HG03135 (cell line): ENCODE measurements around the gene RIN2.

Experiments
- ATAC-seq: cut with Tn5 transposase; IDR thresholded peaks from one replicate; pipeline ENCODE4 v1.9.1; 2021; ENCODE audit warnings: mild to moderate bottlenecking, moderate library complexity; ENCODE audit not compliant: unreplicated experiment

RIN2 gene, protein sequence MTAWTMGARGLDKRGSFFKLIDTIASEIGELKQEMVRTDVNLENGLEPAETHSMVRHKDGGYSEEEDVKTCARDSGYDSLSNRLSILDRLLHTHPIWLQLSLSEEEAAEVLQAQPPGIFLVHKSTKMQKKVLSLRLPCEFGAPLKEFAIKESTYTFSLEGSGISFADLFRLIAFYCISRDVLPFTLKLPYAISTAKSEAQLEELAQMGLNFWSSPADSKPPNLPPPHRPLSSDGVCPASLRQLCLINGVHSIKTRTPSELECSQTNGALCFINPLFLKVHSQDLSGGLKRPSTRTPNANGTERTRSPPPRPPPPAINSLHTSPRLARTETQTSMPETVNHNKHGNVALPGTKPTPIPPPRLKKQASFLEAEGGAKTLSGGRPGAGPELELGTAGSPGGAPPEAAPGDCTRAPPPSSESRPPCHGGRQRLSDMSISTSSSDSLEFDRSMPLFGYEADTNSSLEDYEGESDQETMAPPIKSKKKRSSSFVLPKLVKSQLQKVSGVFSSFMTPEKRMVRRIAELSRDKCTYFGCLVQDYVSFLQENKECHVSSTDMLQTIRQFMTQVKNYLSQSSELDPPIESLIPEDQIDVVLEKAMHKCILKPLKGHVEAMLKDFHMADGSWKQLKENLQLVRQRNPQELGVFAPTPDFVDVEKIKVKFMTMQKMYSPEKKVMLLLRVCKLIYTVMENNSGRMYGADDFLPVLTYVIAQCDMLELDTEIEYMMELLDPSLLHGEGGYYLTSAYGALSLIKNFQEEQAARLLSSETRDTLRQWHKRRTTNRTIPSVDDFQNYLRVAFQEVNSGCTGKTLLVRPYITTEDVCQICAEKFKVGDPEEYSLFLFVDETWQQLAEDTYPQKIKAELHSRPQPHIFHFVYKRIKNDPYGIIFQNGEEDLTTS

DNA sequence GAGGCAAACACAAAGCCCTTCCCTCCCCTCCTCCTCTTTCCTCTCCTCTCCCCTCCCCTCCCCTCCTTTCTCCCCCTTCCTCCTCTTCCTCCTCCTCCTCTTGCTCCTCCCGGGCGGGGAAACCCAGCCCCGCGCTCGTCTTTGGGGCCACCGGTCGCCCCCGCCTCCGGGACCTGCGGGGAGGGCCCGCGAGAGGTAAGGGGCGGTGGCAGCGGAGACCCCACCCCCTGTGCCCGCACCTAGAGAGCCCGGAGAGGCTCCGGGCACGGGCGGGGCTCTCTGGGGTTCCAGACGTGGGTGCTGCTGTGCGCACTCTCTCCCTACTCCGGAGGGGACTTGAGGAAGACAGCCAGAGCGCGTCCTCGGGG, at the start of gene RIN2:
TSS of gene RIN2 (plus strand) at position 126 of the 368 bp plus-strand sequence. CDS start 131,344 bp downstream, outside the sequence.
- ATAC-seq = no peak

DNA sequence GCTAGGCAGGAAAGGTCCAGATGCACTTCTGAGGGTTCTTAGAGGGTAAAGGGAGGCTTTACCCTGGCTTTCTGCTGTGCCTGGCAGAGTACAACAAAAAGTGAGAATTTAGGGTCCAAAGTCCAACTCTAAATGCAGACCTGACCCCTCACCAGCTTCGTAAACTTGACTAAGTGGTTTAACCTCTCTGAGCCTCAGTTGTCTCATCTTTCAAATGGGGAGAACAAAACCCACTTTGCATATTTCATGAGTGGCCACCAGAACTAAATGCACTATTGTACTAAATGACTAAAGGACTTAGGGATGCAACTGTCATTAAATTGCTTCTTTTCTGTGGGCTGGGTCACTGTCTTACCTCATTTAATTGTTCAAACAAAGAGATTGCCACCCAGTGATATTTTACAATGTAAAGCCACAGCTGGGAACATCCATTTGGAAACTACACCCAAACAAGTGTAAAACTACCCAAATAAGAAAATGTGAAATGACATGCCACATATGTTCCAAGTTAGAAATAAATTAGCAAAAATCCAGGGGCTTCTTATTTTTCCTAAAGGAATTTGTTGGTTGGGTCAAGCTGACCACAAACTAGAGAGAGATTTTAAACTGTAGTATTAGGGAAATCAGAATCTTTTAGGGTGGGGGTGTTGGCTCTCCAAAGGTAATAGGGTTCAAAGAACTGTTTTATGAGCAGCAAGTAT, 48.3 kb upstream of the RIN2 start:
- no peak for ATAC-seq

DNA sequence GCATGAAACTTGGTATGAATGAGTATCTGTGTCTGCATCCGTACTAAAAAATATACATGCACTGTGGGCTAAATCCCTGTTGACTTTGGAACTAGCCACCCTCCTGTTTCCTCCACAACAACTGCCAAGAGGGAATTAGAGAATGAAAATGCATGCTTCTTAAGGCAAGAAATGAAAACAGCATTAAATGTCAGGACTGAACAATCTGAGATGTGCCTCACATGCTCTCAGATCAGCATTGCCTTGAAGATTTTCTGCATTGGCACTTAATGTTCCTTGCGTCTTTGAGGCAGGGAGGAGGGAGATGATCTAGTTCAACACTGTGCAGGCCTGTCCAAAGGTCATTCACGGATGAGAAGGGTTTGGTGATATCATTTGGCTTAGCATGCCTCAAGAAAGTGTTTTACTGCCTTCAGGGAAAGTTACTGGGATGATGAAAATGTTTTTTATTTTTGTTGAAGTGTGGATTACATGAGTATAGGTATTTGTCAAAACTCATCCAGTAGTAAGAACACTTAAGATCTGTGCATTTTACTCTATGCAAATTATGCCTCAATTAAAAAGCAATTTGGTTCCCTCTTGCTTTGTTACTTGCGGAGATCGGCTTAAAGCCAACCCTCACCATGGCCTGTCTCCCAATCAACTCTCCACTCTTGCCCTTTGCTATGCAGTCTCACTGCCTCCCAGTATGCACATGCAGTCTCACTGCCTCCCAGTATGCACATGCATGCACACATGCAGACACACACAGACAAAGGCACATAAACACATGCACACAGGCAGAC, 47.5 kb upstream of the RIN2 start:
- no peak for ATAC-seq

DNA sequence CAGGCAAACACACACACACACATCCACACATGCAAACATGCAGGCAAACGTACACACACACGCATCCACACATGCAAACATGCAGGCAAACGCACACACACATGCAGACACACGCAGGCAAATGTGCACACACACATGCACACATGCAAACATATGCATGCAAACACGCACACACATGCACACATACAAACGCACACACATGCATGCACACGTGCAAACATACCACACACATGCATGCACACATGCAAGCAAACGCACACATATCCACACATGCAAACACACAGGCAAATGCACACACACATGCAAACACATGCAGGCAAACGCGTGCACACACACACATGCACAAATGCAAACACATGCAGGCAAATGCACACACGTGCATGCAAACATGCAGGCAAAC, 46.9 kb upstream of the RIN2 start:
- ATAC-seq = no peak

DNA sequence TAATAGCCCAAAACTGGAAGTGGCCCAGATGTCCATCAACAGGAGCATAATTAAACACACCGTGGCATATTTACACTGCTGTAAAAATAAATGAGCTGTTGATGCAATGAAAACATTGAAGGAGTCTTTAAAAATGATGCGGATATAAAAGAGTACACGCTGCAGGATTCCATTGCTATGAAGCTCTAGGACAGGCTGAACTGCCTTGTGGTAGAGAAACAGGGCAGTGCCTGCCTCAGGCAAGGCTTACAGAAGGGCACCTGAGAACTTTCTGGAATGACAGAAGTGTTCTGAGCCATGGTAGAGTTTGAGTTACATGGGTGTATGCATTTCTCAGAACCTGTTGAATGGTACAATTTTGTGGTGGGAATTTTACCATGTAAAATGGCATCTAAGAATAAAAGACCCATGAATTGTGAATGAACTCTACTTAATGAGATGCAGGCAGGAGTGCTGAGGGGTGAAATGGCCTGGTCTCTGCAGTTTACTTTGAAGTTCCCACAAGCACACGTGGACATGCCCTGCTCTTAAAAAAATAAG, 45.3 kb upstream of the RIN2 start:
- no peak for ATAC-seq

DNA sequence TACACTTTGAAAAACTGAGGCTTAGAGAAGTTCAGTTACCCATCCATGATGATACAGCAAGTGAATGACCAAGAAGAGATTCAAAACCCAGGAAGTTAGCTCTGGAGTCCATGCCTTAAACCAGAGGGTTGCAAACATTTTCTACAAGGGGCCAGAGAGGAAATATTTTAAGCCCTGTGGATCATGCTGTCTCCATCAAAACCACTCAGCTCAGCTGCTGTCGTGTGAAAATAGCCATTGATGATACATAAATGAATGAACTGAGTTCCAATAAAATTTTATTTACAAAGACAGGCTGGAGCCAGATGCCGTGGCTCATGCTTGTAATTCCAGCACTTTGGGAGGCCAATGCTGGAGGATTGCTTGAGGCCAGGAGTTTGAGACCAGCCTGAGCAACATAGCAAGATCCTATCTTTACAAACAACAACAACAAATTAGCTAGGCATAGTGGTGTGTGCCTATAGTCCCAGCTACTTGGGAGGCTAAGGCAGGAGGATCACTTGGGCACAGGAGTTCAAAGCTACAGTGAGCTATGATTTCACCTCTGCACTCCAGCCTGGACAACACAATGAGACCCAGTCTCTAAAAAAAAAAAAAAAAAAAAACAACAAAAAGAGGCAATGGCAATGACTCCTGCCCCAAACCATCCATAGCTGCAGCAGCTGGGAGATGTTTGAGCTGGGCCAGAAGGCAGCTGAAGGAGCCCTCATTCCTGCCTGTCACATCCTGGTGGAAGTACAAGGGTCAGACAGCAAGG, 44.1 kb upstream of the RIN2 start:
- ATAC-seq = no peak

DNA sequence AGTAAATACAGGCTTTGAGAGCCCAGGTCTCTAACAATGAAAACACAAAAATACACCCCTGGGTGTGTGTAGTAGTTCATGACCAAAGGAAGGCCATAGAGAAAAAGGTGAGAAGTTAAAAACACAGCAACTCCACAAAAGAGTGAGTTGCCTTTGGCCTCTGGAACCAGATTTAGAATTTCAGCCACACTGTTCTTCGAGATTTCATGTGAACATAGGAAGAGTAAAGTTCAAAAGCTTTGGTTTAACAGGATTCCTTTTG, 43.5 kb upstream of the RIN2 start:
- ATAC-seq = no peak

DNA sequence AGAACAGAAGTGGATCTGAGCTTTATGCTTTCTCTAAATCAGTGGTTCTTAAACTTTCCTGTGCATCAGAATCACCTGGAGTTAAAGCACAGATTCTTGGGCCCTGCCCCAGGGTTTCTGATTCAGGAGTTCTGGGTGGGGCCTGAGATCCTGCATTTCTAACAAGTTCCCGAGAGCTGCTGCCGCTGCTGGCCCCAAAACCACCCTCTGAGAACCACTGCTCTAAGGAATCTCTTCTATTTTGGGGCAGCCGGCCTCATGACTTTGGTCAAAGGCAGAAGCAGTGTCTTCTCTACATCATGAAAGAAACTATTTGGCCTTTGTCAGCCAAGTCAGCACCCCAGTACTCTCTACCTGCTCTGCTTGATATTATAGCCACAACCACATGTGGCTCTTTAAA, 42.1 kb upstream of the RIN2 start:
- no peak for ATAC-seq

DNA sequence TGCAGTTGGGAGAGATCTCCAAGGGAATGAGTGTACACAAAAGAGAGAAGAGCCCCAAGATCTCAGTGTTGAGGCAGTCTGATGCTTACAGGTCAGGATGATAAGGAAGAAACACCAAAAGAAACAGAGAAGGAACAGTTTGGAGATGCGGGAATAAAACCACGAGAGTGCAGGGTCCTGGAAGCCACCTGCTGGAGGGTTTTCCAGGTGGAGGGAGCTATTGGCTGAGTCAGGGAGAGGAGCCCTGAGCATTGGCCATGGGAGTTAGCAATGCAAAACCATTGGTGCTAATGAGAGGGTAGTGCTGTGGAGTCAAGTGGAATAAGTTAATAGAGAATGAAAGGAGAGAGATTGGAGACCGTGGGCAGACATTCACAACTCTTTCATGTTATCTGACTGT, 39.2 kb upstream of the RIN2 start:
- no peak for ATAC-seq

DNA sequence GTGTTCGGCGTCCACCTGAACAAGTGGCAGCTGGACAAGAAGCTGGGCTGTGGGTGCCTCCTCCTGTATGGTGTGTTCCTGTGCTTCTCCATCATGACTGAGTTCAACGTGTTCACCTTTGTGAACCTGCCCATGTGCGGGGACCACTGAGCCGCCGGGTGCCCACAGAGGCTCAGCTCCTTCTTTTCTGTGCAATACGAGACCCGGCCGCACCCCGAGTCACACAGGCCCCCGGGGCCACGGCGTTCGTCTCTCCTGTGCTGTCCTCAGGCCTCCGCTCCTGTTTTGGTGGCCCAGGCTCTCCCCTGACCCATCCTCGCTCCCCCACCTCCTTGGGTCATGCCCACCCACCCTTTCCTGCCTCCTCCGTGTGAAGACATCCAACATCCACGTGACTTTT, 37.1 kb upstream of the RIN2 start:
- no peak for ATAC-seq

DNA sequence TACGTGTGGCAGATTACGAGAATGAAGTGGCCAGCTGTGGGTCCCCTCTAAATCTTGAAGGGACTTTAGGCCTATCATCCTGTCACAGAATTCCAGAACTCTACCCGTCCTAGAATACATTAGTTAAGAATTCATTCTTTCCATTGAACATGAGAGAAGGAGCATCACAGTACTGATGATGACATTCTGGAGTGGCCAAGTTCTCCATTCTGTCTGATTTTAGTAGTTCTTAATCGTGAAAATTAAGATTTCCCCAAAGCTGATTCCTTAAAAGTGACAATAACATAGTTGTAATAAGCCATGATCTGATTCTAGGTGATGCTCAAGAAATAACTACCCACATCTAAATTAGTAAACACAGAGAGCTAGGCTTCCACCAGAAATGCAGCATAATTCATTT, 35.0 kb upstream of the RIN2 start:
- no peak for ATAC-seq

DNA sequence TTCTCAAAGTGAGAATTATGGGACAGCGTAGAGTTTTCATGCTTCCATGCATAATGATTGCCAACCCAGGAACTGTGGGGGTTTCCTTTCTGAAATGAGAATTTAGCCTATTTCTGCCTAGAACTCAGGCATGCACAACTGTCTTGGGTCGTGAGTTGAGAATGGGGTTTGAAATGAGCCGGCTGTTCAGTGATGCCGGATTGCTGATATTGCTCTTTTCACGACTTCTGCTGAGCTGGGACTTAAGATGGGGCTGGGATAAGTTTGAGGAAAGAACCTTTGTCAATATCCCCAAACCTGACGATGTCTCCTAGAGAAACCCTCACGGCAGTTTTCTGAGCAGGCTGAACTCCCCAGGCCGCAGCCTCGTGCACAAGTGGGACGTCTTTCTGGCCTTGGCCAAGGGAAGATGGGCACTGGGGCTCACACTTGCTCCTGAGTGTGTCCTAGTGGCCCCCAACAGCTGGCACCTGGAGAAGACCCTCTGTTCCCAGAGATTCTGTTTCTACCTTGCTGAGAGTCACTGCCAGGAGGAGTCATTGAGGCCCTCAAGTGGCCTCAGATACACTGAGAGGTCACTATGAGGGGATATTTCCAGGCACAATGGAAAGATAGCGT, 34.1 kb upstream of the RIN2 start:
- ATAC-seq = no peak

DNA sequence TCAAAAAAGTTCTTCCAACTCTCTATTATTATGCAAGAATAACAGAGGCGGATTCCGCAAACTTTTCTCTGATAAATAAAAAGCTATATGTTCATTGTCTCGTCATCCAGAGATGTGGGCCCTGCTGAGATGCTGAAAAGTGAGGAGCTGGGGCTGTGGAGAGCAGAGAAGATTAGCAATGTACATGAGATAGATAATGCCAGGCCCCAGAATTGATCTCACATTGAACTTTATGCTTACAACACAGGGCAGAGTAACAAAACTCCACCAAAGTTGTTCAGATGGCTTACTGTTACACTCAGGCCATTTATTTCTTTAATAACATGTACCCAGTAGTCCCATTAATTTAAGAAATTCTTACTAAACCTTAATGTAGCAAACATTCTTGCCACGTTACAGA, 32.7 kb upstream of the RIN2 start:
- no peak for ATAC-seq

DNA sequence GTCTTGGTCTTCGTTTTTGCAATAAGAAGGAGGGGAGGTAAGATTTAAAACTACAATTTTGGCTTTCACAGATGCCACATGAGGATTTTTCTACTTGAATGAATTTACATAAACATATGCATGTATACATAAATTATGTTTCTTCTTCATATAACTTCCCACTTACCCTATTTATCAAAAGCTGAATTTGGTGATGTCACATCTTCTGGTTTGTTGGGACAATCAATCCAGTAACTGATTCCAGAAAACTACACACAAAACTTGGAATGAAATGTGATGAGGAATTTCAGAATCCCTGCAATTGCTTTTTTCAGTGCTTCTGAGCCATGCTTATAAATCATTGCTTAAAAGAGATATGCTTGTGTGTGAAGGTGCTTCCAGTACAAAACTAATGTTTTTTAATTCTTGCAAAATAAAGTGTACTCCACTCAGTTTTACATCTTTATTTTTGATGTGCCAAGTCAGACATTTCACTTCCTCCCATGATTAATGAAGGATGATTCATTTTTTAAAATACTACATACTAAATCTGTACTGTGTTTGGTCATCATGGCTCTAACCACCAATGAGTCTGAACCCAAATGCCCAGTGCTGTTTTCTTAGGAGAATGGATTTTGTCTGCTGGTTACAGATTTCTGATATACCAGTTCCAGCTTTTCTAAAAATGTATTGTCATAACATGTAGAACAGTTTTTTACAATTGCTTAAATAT, 32.1 kb upstream of the RIN2 start:
- ATAC-seq = no peak

DNA sequence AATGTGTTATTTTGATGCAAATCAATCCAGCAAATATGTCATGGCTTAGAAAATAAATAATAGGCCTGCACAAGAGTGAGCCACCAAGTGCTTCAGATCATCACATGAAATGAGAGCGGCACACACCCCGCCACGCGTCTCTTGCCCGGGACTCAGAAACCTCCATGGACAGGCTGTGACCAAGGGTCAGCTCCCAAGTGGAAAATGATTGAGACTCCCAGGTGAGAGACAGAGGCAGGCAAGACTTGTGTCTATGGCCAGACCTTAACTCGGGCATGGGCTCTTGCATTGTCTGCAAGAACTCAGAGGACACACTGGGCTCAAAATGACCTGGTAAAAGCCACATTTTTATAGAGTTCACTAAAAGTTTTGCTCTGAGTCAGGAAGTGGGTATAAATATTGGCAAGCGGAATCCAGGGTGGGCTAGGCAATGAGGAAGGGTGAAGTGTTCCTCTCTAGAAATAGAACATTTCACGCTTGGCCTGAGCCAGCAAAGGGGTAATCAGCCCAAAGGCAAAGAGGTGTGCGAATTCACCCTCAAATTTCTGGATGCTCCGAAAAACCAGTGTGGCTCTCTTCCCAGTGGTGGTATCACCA, 30.7 kb upstream of the RIN2 start:
- no peak for ATAC-seq

DNA sequence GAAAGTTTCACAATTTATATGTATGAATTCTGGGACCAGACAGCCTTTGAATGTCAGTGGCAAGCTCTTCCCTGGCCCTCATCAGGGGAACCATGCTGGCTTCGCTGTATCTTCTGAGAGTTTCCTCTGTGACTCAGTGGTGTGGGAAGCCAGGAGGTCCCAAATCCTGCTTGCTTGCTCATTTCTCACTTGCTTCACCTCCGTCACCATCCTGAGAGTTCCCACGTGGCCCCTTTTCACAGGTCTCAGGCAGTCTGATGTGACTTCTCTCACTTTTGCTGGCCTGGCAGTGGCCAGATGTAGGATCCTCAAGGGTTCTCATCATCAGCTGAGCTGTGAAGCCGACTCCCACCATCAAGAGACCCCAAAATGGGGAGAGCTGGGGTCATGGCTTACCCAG, 28.4 kb upstream of the RIN2 start:
- ATAC-seq = no peak

DNA sequence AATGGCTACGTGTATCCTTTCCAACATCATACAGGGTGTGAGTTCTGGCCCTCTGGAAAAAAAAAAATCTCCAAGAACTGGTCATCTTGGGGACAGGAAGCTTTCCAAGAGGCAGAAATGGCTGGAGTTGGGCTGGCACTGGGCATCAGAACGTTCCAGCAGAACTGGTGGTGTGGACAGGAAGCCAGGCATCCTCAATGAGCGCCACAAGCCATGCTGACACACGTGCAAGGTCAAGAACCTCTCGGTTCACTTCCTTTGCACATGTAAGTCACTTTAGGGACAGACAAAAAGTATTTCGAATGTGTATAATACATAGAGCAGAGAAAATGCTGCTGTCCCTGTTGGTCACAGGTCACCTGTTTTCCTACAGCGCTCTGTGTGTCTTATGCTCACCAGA, 27.4 kb upstream of the RIN2 start:
- no peak for ATAC-seq

DNA sequence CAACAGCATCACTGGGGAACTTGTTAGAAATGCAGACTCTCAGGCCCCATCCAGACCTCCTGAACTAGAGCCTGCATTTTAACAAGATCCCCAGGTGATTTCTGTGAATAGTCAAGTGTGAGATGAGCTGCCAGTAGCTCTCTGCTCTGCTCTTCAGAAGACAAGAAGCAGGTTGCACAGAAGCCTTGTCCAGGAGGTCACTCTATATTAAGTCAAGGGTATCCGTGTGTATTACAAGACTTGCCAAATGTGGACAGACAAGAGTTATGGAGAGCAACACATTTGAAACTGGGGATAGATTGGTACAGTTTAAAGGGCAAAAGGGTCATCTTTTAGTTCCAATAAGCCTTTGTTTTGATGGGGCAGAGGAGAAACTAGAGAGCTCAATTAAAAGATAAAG, 23.2 kb upstream of the RIN2 start:
- no peak for ATAC-seq

DNA sequence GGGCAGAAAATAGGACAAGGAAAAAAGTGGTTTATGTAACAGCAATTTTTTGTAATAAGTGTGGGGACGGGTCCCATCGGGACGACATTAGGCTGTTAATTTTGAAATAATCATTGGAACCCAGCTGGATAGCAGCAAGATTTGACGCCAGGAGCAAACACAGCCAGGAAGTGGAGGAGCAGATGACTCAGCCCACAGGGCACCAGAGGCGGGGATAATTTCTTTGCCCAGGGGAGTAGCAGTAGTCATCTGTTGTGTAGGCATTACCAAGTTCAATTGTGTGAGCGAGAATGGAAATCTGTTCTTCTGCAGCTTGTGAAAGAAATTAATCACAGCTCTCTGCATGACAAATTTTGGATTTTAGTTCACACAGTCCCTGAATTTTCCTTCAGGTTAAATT, 22.6 kb upstream of the RIN2 start:
- no peak for ATAC-seq
